ENCODE data around the gene KRT75. TPM values are rescaled to one million over a fixed set of nuclear protein-coding genes. Genes with fewer than 3 reads are reported as not detected.

The KRT75 gene
- total and polyA plus RNA-seq, 2 experiments from 2014 or later: not detected

DNA sequence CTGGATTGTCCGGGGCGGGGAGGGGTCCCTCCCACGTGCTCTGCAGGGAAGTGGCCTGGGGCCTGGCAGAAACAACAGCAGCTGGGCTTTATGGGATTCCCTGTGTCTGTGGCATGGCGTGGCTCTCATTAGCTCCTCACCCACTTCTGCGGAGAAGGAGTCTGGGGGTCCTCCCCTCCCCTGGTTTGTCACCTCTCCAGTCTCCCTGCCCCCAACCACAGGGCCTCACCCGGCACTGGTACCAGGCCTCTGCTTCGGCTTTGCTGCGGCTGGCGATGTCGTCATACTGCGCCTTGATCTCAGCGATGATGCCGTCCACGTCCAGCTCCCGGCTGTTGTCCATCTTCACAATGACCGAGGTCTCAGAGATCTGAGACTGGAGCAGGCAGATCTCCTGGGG, 34.4 kb downstream of the KRT75 start:
- Histone ChIP-seq H3K4me1 (ENCODE audit: low read depth) (no peaks in the 10 kb centered on the region), H3K9me3 (ENCODE audit: low read depth) (no peaks in the 10 kb centered on the region), H3K4me3 (no peak overlapping the region), H3K27me3 (peaks cover 26% of the 10 kb centered on the region), H3K27ac (no peak overlapping the region), H3K36me3 (no peaks in the 10 kb centered on the region)
- TF ChIP-seq, protein P1, sequence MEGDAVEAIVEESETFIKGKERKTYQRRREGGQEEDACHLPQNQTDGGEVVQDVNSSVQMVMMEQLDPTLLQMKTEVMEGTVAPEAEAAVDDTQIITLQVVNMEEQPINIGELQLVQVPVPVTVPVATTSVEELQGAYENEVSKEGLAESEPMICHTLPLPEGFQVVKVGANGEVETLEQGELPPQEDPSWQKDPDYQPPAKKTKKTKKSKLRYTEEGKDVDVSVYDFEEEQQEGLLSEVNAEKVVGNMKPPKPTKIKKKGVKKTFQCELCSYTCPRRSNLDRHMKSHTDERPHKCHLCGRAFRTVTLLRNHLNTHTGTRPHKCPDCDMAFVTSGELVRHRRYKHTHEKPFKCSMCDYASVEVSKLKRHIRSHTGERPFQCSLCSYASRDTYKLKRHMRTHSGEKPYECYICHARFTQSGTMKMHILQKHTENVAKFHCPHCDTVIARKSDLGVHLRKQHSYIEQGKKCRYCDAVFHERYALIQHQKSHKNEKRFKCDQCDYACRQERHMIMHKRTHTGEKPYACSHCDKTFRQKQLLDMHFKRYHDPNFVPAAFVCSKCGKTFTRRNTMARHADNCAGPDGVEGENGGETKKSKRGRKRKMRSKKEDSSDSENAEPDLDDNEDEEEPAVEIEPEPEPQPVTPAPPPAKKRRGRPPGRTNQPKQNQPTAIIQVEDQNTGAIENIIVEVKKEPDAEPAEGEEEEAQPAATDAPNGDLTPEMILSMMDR (IDR thresholded peaks at IDR 0.05; ENCODE audit: low read depth, low read length): no peak
- DNase-seq (ENCODE audit: low read depth in 1 of 2, low spot score in 1 of 2): no peak

DNA sequence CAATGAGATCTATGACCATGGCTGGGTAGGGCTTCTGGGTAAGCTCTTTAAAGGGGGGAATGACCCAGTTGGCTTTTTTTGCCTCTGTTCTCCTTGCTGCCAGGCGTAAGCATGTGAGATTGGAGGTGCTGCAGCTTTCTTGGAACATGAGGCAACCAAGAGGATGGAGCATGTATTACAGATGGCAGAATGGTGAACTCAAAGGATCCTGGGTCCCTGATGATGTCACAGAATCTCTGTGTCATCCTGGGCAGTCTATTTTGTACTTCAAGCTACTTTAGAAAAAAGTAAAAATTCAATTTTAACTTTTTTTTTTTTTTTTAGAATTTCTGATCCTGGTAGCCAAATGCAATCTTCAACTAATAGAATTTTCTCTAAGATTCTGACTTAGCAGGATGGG, 36.0 kb downstream of the KRT75 start:
- Histone ChIP-seq H3K27ac (no peak overlapping the region), H3K27me3 (peaks cover 36% of the 10 kb centered on the region), H3K4me1 (ENCODE audit: low read depth) (no peaks in the 10 kb centered on the region), H3K36me3 (no peaks in the 10 kb centered on the region), H3K9me3 (ENCODE audit: low read depth) (no peaks in the 10 kb centered on the region), H3K4me3 (no peak overlapping the region)
- peak in 1 of 2 donors; percentile 17 for DNase-seq (ENCODE audit: low read depth in 1 of 2, low spot score in 1 of 2)
- TF ChIP-seq, protein P1 (IDR thresholded peaks at IDR 0.05; ENCODE audit: low read depth, low read length): no peak

DNA sequence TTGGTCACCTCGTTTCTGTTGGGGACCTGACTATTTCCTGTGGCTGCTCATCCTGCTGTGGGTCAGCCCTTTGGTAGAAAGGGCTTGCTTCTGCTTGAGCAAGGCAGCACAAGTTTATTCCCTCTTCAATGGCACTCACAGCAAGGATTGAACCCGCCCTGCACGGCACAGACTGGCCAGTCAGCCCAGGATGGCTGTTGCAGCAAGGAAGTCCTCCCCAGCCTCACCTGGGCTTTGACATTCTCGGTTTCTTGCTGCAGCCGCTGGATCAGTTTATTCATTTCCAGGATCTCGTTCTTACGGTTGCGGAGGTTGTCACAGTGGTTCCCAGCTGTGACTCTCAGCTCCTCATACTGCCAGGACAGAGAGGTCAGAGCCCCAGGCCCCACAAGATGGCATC, 37.5 kb downstream of the KRT75 start:
- TF ChIP-seq, protein P1 (IDR thresholded peaks at IDR 0.05; ENCODE audit: low read depth, low read length): no peak
- Histone ChIP-seq H3K36me3 (no peaks in the 10 kb centered on the region), H3K4me3 (no peak overlapping the region), H3K4me1 (ENCODE audit: low read depth) (no peaks in the 10 kb centered on the region), H3K27ac (no peak overlapping the region), H3K9me3 (ENCODE audit: low read depth) (no peaks in the 10 kb centered on the region), H3K27me3 (peaks cover 30% of the 10 kb centered on the region)
- DNase-seq (ENCODE audit: low read depth in 1 of 2, low spot score in 1 of 2): no peak

DNA sequence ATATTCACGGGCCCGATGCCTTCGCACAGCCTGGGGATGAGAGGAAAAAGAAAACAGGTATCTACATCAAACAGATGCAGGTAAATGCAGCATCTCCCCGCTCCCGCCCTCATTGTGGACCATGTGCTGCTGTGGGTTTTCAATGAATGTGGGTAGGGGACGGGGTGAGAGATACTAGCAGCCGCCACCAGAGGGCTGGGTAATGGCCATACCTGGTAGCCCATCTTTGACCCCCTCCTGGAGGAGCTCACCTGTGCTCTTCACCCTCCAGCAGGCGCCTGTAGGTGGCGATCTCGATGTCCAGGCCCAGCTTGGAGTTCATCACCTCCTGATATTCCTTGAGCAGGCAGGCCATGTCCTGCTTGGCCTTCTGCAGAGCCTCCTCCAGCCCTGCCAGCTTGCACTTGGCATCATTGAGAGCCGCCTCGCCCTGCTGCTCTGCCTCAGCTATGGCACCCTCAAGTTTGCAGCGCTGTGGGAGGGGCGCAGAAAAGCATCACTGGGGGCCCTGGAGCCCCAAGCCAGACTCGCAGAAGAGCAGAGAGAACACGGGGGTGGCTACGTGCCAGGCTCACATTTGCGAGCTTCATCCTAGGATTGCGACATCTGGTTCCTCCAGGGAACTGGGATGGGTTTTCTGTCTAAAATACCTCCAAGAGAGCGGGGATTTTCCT, 38.3 kb downstream of the KRT75 start:
- Histone ChIP-seq H3K27me3 (peaks cover 29% of the 10 kb centered on the region), H3K4me3 (no peak overlapping the region), H3K27ac (no peak overlapping the region), H3K9me3 (ENCODE audit: low read depth) (no peaks in the 10 kb centered on the region), H3K4me1 (ENCODE audit: low read depth) (no peaks in the 10 kb centered on the region), H3K36me3 (no peaks in the 10 kb centered on the region)
- DNase-seq (ENCODE audit: low read depth in 1 of 2, low spot score in 1 of 2): peak in 1 of 2 donors; percentile 75
- TF ChIP-seq, protein P1 (IDR thresholded peaks at IDR 0.05; ENCODE audit: low read depth, low read length): peak; percentile 37

DNA sequence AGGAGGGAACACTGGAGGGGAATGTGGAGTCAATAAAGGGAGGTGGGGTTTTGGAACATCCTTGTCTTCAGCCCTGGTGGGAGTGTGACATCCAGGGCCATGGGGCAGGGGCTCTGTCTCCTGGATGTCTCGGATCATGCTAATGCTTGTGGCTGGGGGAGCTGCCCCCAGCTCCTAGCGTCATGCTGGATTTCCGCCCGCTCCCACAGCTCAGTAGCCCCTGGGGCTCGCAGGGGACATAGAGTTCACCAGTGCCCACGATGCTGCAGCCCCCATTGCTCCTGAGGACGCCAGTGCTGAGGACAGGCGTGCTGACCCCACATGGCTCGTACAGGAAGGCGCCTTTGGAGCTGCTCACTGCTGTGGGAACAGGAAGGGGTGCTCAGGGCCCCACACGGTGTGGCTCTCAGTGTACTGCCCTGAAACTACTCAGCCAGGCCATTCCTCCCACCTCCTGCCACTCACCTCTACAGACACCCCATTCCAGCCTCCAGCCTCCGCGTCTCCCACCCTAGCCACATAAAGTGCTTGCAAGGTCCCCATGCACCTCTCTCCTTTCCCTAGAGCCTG, 39.2 kb downstream of the KRT75 start:
- Histone ChIP-seq H3K4me1 (ENCODE audit: low read depth) (no peaks in the 10 kb centered on the region), H3K27me3 (peaks cover 30% of the 10 kb centered on the region), H3K4me3 (no peak overlapping the region), H3K27ac (no peak overlapping the region), H3K36me3 (no peaks in the 10 kb centered on the region), H3K9me3 (ENCODE audit: low read depth) (no peaks in the 10 kb centered on the region)
- TF ChIP-seq, protein P1 (IDR thresholded peaks at IDR 0.05; ENCODE audit: low read depth, low read length): no peak
- no peak for DNase-seq (ENCODE audit: low read depth in 1 of 2, low spot score in 1 of 2)
